ENCODE data around the gene GSTM4.
"Not testable (repeated sequence)": the region's sequence is repeated elsewhere in the genome, so short reads cannot be mapped to it uniquely, and the experiment has no call there.

The GSTM4 gene

DNA sequence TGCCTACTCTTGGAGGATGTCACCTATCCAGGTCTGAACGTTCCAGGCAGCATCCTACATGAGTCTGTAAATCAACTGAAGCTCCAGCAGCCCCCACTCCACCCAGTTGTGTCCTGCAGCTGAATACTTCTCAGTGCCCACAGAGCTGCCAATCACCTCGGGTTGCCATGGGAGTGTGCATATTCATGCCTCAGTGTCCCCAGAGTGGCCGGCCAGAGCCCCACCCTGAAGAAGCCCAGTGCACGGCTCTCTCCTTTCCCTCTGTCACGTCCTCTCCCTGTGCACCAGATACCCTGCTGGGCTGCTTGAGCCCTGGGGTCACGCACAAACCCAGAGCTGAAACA, 16.1 kb upstream of the GSTM4 start:
- no peak for DNase-seq

DNA sequence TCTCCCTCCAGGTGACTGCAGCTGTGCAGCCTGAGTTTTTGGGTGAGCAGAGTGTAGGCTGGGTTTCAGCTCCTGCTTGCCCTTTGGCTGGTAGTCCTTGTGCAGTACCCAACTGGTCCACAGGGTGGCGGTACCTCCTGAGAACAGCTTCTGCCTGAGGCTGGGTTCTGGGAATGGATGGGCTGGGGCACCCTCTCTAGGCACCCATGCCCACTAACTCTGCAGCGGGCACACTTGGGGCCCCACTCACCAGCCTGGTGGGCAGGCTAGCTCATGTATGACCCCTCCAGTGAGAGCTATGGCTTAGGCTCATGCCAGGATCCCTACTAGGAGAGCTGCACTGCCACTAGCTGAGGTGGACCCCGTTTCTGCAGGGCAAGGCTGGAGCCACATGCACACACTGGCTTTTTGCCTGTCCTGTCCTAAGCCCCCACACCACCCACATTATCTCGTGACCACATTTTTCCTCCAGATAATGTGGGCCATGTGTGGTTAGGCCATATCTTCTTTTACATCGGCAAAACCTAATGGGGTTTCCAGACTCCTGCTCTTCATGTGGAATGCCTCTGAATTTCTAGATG, 15.5 kb upstream of the GSTM4 start:
- peak; percentile 78 for DNase-seq

DNA sequence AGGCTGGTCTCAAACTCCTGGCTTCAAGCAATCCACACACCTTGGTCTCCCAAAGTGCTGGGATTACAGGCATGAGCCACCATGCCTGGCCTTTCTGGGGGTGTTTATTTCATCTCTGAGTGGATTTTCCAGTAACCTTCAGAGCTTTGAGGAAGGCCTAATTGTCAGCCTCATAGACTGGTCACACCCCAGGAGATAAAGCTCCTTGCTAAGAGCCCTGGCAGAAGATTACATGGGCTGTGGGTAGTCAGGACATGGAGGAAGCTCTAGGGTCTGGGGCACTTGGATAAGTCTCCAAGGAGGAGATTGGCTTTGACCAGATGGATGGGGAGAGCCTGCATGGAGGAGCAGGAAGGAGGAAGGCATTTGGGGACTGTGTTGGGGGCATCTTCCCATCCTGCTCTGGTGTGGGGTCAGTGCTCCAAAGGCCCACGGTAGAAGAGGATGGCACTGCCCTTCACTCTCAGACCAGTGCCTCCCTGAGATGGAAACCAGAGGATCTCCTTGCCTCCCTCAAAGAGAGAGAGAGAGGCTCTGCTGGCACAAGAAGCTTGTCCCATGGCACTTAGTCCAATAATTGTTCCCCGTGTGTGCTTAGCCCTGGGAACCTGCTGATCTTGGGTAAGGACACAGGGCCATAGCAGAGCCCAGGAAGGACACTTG, 14.7 kb upstream of the GSTM4 start:
- no peak for DNase-seq

DNA sequence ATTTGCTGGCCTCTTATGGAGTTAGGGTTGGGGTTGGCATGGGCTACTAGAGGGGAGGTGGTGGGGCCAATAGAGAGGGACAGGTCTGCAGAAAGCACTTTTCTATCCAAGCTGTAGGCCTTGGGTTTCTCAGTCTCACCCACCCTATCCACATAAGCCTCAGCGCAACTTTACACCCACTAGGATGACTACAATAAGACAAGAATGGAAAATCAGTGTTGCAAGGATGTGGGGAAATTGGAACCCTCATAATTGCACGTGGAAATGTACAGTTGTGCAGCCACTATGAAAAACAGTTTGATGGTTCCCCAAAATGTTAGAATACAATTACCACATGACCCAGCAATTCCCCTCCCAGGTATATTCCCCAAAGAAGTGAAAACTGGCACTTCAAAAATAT, 14.0 kb upstream of the GSTM4 start:
- no peak for DNase-seq

DNA sequence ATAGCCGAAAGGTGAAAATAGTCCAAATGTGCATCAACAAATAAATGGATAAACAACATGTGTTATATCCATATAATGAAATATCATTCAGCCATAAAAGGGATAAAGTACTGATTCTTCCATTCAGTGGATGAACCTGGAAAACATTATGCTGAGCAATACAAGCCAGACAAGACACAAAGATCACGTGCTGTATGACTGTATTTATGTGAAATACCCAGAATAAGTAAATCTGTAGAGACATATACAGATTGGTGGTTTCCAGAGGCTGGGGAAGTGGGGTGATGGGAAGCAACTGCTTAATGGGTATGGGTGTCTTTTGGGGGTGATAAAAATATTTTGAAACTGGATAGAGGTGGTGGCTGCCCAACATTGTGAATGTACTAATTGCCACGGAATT, 13.3 kb upstream of the GSTM4 start:
- no peak for DNase-seq

DNA sequence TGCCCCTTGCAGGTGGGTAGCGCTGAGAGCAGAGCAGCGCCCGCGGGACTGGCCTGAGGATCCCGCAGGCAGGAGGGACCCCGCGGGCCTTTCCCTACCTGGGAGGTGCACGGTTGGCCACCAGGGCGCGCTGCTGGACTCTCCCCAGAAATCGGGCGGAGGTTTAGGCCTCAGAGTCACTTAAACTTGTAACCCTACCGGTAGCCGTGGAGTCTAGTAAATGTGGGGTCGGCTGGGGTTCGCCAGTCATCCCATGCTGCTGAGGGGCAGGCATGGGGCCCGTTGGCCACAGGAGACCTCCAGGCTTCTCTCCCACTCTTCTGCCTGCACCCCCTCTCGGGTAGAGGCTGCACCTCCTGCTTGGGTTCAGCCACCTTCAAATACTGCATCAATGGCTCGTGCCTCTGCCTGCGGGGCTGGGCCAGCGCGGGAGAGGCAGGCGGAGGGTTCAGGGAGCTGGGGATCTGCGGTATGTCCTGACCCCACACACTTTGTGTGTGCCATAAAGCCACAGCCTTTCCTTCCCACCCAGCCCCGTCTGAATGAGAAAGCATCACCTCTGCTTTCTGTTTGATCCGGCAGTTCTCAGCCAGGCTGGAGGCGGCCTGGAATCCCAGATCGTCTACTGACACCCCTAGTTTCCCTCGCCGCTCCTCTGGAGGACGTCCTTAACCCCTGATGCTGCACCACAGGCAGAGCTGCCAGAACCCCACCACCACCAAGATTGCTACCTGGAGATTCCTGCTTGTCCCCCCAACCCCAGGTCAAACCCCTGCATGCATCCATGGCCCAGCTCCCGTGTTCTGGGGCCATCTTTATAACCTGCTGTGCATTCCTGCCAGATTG, 12.3 kb upstream of the GSTM4 start:
- DNase-seq: peak; percentile 79

DNA sequence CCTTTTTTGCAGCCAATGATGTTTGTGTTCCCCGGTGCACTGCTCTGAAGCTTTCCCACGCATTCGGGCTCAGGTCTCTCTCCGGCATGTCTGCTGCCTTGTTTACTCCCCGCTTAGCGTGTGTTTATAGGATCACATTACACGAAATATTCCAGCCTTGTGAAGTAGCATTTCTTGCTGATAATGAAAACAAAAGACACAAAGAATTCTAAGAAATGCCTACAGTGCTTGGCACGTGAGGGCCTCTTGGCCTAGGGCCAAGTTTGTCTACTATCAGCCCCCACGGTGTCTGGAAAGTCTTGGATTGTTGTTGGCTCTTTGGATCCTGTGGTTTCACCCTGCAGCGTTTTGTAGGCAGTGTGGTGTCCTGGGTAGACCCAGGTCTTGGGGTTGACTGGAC, 11.2 kb upstream of the GSTM4 start:
- no peak for DNase-seq

DNA sequence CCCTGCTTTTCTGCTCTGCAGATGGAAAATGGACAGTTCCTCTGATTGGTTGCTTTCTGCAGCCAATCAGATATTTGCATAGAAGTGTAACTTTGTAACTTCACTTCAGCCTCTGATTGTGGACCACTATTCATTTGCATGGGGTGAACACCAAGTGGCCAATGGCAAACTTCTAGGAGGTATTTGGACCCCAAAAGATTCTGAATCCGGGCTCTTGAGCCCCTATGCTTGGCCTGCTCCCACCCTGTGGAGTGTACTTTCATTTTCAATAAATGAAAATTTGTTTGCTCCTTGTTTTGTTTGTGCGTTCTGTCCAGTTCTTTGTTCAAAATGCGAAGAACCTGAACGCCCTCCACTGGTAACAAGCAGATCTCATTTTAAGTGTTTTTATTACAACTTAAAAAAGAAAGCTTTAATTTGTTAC, 6.4 kb upstream of the GSTM4 start:
- DNase-seq: no peak

DNA sequence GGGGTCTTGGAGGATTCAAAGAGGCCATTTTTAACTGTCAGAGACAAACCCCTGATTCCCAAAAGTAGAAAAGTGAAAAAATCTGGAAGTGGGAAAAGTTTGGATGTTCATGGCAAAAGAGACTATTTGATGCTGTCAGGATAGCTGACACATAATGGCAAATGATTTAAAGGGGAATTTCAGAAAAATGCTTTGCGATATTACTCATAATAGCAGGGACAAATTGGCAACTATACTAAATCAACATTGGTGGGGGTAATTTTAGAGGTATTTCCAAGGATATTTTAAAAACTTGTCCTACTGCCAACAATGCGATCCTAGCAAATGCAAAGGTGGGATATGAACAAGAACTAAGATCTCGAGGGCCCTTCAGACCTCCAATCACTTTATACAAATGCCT, 5.3 kb upstream of the GSTM4 start:
- no peak for DNase-seq

DNA sequence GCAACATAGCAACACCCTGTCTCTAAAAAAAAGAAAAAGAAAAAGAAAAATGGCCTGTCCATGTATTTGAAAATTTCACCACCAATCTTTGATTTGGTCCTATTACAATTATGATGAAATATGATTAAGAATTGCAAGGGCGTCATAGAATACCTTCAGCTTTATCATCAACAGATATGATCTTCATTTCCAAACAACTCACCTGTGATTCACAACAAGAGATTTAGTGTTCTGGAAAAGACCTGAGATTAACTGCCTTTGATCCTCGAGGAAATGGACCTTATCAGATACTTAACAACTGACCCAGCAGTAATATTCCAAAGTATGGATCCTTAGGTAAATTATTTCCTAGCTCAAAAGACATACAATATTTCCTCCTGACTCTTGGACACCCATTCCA, 3.5 kb upstream of the GSTM4 start:
- no peak for DNase-seq

DNA sequence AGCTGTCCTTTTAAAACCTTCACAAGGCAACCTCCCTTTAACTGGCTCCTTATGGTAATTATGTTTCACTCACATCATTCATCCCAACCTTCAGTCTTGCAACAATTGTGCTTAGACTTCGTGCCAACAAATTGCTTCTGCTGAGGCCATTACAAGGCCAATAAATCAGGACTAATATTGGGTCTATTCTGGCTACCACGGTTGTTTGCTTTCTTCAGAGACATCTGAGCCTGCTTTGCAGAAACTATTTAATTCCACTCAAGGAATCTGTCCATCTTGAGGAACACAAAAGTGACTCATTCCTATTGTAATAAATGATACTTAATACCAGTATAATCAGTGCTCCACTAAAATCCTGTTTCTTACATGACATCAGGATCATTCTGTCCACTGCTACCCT, 2.6 kb upstream of the GSTM4 start:
- DNase-seq: no peak

DNA sequence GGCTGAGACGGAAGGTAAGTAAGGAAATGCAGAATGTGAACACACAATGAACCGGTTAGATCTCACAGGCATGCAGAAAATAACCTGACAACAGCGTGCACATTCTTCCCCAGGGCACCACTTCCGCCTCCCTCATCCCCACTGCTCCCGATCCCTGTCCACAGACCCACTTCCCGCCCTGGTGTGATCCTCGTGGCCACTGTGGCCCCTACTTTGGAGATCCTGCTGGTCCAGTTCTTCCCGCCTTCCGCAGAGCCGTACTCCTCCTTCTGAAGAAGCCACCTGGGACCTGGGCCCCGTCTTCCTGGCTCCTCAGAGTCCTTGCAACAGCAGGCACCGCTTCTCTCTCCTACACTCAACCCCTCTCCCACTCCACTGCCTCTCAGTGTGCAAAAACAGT, 1.4 kb upstream of the GSTM4 start:
- no peak for DNase-seq

DNA sequence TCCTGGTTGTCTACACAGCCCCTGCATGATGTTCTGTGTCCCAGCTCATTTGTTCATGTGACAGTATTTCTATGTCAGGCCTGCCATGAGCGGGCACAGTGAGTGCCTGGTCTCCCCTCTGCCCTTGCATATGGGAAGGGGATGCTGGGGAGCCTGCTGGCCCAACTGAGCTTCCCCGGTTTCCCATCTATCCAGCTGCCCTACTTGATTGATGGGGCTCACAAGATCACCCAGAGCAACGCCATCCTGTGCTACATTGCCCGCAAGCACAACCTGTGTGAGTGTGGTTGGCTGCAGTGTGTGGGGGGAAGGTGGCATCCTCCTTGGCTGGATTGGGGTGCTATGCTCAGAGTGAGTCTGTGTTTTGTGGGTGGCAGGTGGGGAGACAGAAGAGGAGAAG, 1.5 kb downstream of the GSTM4 start:
- DNase-seq: no peak

DNA sequence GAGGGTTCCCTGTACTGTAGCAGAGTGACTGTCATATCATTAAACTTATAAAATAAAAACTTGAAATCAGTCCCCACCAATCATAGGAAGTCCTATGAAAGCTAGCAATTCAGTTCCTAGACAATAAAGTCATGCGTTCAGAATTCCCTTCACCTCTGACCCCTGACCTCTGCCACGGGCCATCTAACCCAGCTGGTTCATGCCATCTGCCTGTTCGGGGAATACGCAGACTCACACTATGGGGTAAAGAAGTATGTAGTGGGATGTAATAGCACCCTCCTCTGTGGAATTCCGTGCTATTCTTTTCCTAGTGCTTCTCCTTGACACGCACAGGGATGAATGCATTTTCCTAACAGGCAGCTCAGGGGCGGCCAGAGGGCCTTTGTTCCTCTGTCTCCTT, 2.1 kb downstream of the GSTM4 start:
- DNase-seq: no peak

DNA sequence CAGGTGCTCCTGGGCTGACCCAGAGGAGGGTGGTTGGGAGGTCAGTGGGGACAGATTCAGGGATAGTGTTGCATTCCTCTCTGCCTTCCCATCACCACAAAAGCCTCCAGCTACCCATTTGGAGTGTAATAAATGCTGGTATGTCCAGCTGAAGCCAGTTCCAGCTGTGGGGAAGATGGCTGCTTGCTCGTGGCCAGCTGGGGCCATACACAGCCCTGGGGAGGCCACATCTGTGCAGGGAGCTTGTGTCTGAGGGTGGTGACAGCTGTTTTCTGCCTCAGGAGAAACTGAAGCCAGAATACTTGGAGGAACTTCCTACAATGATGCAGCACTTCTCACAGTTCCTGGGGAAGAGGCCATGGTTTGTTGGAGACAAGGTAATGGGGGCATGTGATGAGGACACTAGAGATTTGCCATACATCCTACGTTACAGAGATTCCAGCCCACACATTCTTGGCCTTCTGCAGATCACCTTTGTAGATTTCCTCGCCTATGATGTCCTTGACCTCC, 2.7 kb downstream of the GSTM4 start:
- DNase-seq: no peak

DNA sequence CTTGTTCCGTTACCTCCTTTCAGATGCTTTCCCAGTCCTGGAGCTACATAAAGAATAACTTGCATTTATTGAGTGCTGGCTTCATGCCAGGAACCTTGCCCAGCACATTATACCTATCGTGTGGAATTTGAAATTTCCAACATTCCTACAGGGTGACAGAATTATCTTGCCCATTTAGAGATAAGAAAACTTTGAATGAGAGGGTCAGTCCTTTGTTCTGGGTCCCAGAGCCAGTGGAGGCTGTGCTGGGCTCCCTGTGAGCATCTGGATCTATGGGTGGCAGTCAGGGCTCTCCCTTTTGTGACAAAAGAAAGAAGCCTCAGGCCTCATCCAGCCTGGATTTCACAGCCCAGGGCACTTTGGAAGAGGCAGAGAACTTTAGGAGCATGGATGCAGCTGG, 3.2 kb downstream of the GSTM4 start:
- no peak for DNase-seq

DNA sequence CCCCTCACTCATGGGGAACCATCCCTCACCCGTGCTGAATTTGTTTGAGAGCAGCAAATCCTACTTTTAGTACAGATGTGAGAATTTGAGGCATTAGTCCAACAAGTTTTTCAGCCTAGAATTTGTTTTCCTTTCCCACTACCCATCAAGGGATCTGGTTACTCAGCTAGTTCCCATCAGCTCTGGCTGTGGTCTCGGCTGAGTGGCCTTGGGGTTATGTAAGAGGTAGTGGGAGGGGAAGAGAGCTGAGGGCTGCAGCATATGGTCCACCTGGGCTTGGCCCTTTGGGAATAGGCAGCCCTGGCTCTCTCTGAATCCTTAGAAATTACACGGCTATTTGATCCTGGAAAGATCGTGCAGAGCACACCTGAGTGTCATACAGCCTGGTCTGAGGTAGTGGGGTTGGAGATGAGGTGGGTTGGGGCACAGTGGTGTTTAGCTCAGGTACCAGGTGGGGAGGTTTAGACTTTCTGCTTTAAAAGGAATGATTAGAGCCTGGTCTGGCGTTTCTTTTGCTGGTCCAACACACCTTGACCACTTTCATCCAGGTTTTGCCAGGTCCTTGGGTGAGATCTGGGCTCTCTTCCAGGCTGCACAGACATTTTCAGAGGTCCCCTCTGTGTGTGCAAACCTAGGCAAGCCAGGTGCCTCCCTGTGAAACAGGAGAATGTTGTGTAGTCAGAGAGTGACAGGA, 4.2 kb downstream of the GSTM4 start:
- DNase-seq: no peak

DNA sequence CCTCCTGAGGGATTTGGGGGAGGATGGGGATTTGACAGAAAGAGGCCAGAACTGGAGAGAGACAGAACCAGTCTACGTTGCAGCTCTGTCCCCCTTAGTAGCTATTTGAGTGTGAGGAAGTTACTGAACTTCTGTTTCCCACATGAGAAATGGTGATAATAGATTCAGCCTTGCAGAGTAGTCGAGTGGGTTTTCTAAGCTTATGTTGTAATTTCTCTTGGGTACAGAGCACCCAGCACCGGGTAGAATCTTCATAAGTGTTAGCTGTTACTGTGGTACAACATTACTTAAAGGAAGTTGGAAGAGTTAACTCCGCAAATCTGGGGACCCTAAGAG, 4.8 kb downstream of the GSTM4 start:
- not testable (repeated sequence) for DNase-seq

DNA sequence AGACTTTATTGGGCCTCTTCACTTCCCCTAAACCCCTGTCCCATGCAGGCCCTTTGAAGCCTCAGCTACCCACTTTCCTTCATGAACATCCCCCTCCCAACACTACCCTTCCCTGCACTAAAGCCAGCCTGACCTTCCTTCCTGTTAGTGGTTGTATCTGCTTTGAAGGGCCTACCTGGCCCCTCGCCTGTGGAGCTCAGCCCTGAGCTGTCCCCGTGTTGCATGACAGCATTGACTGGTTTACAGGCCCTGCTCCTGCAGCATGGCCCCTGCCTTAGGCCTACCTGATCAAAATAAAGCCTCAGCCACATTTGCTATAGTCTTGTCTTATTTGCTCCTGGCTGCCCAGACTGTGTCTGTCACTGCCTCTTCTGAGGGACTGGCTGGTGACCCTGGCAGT, 5.5 kb downstream of the GSTM4 start:
- no peak for DNase-seq

DNA sequence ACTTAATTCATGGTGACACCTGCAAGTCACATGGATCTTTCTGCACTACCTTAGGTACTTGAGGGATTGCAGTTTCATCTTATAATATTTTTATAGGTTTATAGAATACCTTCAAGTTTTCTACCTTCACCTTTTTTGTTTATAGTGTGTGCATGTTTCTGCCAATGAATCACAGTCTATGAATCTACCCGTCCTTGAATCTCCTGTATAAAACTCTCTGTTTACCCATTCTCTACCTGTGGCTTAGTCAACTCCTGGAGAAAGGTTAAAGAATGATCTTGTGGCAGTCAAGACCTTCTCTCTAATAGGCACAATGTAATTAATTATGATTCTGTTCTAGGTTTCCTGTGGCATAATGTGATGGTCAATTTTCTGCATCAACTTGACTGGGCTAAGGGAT, 8.8 kb downstream of the GSTM4 start:
- no peak for DNase-seq

DNA sequence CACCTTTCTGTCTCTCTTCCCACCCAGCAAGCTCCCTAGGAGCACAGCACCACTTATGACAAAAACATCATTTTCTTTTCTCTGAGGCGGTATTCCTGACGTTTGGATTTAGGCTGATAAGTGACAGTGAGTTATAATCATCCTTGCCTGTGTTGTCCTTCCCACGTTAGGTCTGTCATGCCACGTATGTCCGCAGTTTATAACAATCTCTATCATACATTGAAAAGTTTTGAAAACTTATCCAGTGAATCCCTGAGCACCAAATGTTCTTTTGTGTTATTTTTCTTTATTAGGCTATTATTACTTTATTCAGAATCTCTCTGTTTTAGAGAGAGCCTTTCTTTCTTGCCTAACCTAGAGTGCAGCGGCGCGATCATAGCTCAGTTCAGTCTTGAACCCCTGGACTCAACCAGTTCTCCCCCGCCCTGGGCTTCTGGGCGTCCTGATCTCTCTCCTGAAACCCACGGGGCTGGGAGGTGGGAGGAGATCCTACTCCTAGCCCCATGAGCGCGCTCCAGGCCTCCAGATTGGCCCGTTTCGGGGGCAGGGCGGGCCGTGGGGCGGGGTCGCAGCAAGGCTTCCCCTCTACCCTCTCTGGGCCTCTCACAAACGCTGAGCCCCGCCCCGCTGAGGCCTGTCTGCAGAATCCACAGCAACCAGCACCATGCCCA, 11.7 kb downstream of the GSTM4 start, which contains the start of gene GSTM2:
Gene GSTM2 (plus strand): TSS at position 606 of the 671 bp plus-strand sequence. CDS start 59 bp downstream, at position 665.
- peak; percentile 77 for DNase-seq

DNA sequence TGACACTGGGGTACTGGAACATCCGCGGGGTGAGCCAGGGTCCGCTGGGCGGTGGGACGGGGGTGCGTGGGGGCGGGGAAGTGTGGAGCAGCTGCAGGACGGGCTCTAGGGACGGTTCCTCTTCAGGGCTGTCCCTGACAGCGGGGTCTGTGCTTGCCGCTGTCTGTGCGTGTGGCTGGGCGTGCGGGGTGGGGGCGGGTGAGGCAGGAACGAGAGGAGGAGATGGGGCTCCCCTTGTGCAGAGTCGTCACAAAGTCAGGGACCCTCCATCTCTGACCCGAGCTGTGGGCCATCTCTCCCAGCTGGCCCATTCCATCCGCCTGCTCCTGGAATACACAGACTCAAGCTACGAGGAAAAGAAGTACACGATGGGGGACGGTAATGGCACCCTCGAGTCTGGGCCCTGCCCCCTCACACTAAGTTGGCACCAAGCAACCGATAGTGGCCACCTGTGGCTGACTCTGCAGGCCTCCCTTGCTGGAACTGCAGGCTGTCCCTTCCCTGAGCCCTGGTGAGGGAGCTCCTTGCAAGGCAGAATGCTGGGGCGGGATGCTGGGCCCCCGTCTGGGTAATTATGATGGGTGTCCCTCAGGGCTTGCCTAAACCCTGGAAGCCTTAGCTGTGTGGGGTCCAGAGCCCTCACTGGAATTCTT, 12.3 kb downstream of the GSTM4 start:
- DNase-seq: no peak
